HCT116 (cell line): ENCODE data around the gene ZNF331.

Source experiments
- EGR1 ChIP-seq: IDR thresholded peaks from 2 replicates; pipeline ENCODE4 v1.6.1; 2012; ENCODE audit warnings: low read depth
- EZH2 ChIP-seq: fragments of 200-600 bp; sonication (generic); IDR thresholded peaks from 2 replicates; pipeline ENCODE4 v1.6.1; 2017; ENCODE audit warnings: antibody characterized with exemption, mixed run types
- FOSL1 ChIP-seq: IDR thresholded peaks from 2 replicates; pipeline ENCODE4 v1.6.1; 2012; ENCODE audit warnings: low read depth
- JUND ChIP-seq: IDR thresholded peaks from 2 replicates; pipeline ENCODE4 v1.6.1; 2012
- POLR2A ChIP-seq: IDR thresholded peaks from 2 replicates; pipeline ENCODE4 v1.7.0; 2011; ENCODE audit warnings: borderline replicate concordance; ENCODE audit not compliant: insufficient read depth, insufficient read length; ENCODE audit errors: extremely low read depth
- POLR2AphosphoS5 ChIP-seq: IDR thresholded peaks from 2 replicates; pipeline ENCODE4 v1.6.1; 2011; ENCODE audit warnings: mild to moderate bottlenecking, low read depth, low read length, moderate library complexity
- SP1 ChIP-seq: IDR thresholded peaks from 2 replicates; pipeline ENCODE4 v1.6.1; 2012; ENCODE audit warnings: low read depth
- TF ChIP-seq, protein P1 (sequence below), 3 experiments: fragments of 200-600 bp in 1 of 3; sonication (generic) in 1 of 3; IDR thresholded peaks in 2 of 3; conservative IDR thresholded peaks in 1 of 3; 2 replicates each; pipeline ENCODE4 v1.5.1; 2012 to 2017; ENCODE audit warnings: low read depth in 2 of 3, low read length in 2 of 3, antibody characterized with exemption in 1 of 3, borderline replicate concordance in 1 of 3, control low read depth in 1 of 3, mild to moderate bottlenecking in 1 of 3, mixed read lengths in 1 of 3, mixed run types in 1 of 3, moderate library complexity in 1 of 3; ENCODE audit not compliant: insufficient read depth in 1 of 3
- TF ChIP-seq, protein P2 (sequence below): IDR thresholded peaks from 2 replicates; pipeline ENCODE4 v1.6.1; 2012; ENCODE audit warnings: low read depth
- TF ChIP-seq, protein P3 (sequence below): IDR thresholded peaks from 2 replicates; pipeline ENCODE4 v1.6.1; 2012
- TF ChIP-seq, protein P4 (sequence below): IDR thresholded peaks from 2 replicates; pipeline ENCODE4 v1.6.1; 2012

DNA sequence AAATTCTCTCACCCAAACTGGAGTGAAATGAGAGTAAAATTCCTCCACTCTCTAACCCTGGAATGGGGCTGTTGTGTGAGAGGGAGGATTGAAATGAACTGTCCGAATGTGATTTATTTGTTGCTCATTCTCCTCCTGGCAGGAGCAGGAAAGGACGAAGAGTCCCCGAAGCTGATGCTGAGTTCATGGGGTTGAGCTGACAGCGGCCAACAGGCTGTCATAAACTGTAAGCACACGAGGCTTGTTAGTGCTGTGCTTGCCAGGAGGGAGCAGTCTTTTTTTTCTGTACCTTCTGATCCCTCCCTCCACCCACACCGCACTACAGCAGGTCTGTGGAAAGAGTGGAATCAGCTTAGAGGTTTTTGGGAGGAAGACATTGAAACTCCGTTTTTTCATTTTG, 33.1 kb upstream of the ZNF331 start:
- TF ChIP-seq, protein P1, sequence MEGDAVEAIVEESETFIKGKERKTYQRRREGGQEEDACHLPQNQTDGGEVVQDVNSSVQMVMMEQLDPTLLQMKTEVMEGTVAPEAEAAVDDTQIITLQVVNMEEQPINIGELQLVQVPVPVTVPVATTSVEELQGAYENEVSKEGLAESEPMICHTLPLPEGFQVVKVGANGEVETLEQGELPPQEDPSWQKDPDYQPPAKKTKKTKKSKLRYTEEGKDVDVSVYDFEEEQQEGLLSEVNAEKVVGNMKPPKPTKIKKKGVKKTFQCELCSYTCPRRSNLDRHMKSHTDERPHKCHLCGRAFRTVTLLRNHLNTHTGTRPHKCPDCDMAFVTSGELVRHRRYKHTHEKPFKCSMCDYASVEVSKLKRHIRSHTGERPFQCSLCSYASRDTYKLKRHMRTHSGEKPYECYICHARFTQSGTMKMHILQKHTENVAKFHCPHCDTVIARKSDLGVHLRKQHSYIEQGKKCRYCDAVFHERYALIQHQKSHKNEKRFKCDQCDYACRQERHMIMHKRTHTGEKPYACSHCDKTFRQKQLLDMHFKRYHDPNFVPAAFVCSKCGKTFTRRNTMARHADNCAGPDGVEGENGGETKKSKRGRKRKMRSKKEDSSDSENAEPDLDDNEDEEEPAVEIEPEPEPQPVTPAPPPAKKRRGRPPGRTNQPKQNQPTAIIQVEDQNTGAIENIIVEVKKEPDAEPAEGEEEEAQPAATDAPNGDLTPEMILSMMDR (IDR thresholded peaks at IDR 0.05 in 2 of 3, conservative IDR thresholded peaks at IDR 0.05 in 1 of 3; ENCODE audit: borderline replicate concordance in 1 of 3, insufficient read depth in 1 of 3, low read depth in 2 of 3, low read length in 2 of 3) = no peak
- no peak for TF ChIP-seq EZH2
- no peak for TF ChIP-seq JUND
- TF ChIP-seq POLR2A = no peak
- TF ChIP-seq, protein P2, sequence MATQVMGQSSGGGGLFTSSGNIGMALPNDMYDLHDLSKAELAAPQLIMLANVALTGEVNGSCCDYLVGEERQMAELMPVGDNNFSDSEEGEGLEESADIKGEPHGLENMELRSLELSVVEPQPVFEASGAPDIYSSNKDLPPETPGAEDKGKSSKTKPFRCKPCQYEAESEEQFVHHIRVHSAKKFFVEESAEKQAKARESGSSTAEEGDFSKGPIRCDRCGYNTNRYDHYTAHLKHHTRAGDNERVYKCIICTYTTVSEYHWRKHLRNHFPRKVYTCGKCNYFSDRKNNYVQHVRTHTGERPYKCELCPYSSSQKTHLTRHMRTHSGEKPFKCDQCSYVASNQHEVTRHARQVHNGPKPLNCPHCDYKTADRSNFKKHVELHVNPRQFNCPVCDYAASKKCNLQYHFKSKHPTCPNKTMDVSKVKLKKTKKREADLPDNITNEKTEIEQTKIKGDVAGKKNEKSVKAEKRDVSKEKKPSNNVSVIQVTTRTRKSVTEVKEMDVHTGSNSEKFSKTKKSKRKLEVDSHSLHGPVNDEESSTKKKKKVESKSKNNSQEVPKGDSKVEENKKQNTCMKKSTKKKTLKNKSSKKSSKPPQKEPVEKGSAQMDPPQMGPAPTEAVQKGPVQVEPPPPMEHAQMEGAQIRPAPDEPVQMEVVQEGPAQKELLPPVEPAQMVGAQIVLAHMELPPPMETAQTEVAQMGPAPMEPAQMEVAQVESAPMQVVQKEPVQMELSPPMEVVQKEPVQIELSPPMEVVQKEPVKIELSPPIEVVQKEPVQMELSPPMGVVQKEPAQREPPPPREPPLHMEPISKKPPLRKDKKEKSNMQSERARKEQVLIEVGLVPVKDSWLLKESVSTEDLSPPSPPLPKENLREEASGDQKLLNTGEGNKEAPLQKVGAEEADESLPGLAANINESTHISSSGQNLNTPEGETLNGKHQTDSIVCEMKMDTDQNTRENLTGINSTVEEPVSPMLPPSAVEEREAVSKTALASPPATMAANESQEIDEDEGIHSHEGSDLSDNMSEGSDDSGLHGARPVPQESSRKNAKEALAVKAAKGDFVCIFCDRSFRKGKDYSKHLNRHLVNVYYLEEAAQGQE = no peak
- TF ChIP-seq POLR2AphosphoS5 = no peak
- TF ChIP-seq FOSL1 = no peak
- TF ChIP-seq, protein P3, sequence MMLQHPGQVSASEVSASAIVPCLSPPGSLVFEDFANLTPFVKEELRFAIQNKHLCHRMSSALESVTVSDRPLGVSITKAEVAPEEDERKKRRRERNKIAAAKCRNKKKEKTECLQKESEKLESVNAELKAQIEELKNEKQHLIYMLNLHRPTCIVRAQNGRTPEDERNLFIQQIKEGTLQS = no peak
- TF ChIP-seq EGR1 = no peak
- TF ChIP-seq, protein P4, sequence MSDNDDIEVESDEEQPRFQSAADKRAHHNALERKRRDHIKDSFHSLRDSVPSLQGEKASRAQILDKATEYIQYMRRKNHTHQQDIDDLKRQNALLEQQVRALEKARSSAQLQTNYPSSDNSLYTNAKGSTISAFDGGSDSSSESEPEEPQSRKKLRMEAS = no peak
- TF ChIP-seq SP1 = no peak
